Gastroesophageal sphincter (tissue), 4 donors: Measurements from ENCODE around the gene COX14. TPM values are rescaled to one million over a fixed set of nuclear protein-coding genes. Genes with fewer than 3 reads are reported as not detected.

ENCODE experiments used
- ATAC-seq: fragments of 150-250 bp; one replicate; pipeline ENCODE4 v1.9.1; 2016; ENCODE audit warnings: mild to moderate bottlenecking, moderate library complexity
- H3K27ac ChIP-seq, 4 donors: fragments of 200-600 bp; sonication (generic) in 3 of 4; 1 replicate in 3 of 4; 2 replicates in 1 of 4; pipeline ENCODE4 v1.5.1; 2016 to 2019
- H3K27me3 ChIP-seq: fragments of 200-600 bp; sonication (generic); one replicate; pipeline ENCODE4 v1.5.1; 2019
- H3K36me3 ChIP-seq, 2 donors: fragments of 200-600 bp; sonication (generic); one replicate each; pipeline ENCODE4 v1.5.1; 2019; ENCODE audit warnings: control low read depth in 1 of 2
- H3K4me1 ChIP-seq, 3 donors: fragments of 200-600 bp; sonication (generic); 1 replicate in 2 of 3; 2 replicates in 1 of 3; pipeline ENCODE4 v1.5.1; 2016 to 2019; ENCODE audit warnings: control low read depth in 2 of 3
- H3K4me3 ChIP-seq, 2 donors: fragments of 200-600 bp; sonication (generic); one replicate each; pipeline ENCODE4 v1.5.1; 2019; ENCODE audit warnings: mild to moderate bottlenecking in 1 of 2, moderate library complexity in 1 of 2
- H3K9me3 ChIP-seq, 3 donors: fragments of 200-600 bp; sonication (generic); one replicate each; pipeline ENCODE4 v1.5.1; 2017 to 2019; ENCODE audit warnings: control low read depth in 2 of 3
- CTCF ChIP-seq, 4 experiments: fragments of 200-600 bp in 2 of 4; fragments of 450-650 bp in 2 of 4; sonication (generic) in 1 of 4; IDR thresholded peaks; one replicate each; pipeline ENCODE4 v1.5.1; 2017 to 2019; ENCODE audit warnings: antibody characterized with exemption in 4 of 4, mild to moderate bottlenecking in 2 of 4, moderate library complexity in 2 of 4
- EP300 ChIP-seq: sonication (generic); formaldehyde crosslinking; IDR thresholded peaks from one replicate; pipeline ENCODE4 v1.6.1; 2017; ENCODE audit warnings: antibody characterized with exemption, mild to moderate bottlenecking
- POLR2A ChIP-seq, 2 donors: fragments of 450-650 bp; IDR thresholded peaks; one replicate each; pipeline ENCODE4 v1.6.1; 2017; ENCODE audit warnings: antibody characterized with exemption in 2 of 2, mild to moderate bottlenecking in 2 of 2, moderate library complexity in 1 of 2
- POLR2AphosphoS5 ChIP-seq: sonication (generic); formaldehyde crosslinking; IDR thresholded peaks from one replicate; pipeline ENCODE4 v1.6.1; 2017; ENCODE audit warnings: antibody characterized with exemption
- WGBS, 2 donors: methylation state at CpG; one replicate each; pipeline ENCODE4 v1.1.5; 2018; ENCODE audit warnings: low coverage in 1 of 2; 5-methylcytosine and 5-hydroxymethylcytosine counted together
- total RNA-seq, 4 donors: library from RNA; depleted of rRNA; stranded (reverse); fragments of >200 nt; gene quantifications; one replicate each; pipeline ENCODE4 v1.1.0, GENCODE V29; 2016

COX14 gene
- total RNA-seq, 4 donors from 2014 or later: 66.1 to 111 (median 81.0) TPM

GRCh38 chr12:50099302-50100008 lies 12.6 kb upstream of the COX14 start:
- ATAC-seq: peak; percentile 37
- TF ChIP-seq EP300 (no peak), POLR2A (IDR thresholded peaks at IDR 0.05) (no peak), CTCF (IDR thresholded peaks at IDR 0.05) (no peak), POLR2AphosphoS5 (no peak)
- WGBS, 2 donors: 47 to 59% methylated on average over 4 of the region's 5 CpGs
- H3K9me3 ChIP-seq: no peaks in the 10 kb centered on the region
- H3K27me3 ChIP-seq: no peaks in the 10 kb centered on the region
- H3K27ac ChIP-seq: no peak overlapping the region
- peaks cover 0 to 70% of the 10 kb centered on the region in 2 donors for H3K36me3 ChIP-seq
- H3K4me1 ChIP-seq: peaks cover 0 to 13% (median 10%) of the 10 kb centered on the region in 3 donors
- H3K4me3 ChIP-seq: no peak overlapping the region

- Histone ChIP-seq H3K27ac (no peak overlapping the region), H3K4me3 (no peak overlapping the region), H3K9me3 (no peaks in the 10 kb centered on the region), H3K4me1 (peaks cover 0 to 23% (median 10%) of the 10 kb centered on the region in 3 donors), H3K27me3 (no peaks in the 10 kb centered on the region), H3K36me3 (peaks cover 0 to 59% of the 10 kb centered on the region in 2 donors)
- no peak for ATAC-seq
- TF ChIP-seq CTCF (IDR thresholded peaks at IDR 0.05) (no peak), EP300 (no peak), POLR2A (IDR thresholded peaks at IDR 0.05) (no peak)
- 74 to 91% methylated on average over 3 of the region's 3 CpGs for WGBS, 2 donors
Observed at GRCh38 chr12:50100561-50100960, 11.5 kb upstream of the COX14 start.

GRCh38 chr12:50101663-50102062 lies 10.4 kb upstream of the COX14 start:
- Histone ChIP-seq H3K36me3 (peaks cover 0 to 48% of the 10 kb centered on the region in 2 donors), H3K27ac (peak overlapping the region in 1 of 4 donors; percentile 12), H3K27me3 (no peaks in the 10 kb centered on the region), H3K4me1 (peaks cover 0 to 23% (median 10%) of the 10 kb centered on the region in 3 donors), H3K4me3 (no peak overlapping the region), H3K9me3 (no peaks in the 10 kb centered on the region)
- 62 to 76% methylated on average over 3 of the region's 3 CpGs for WGBS, 2 donors
- no peak for ATAC-seq
- TF ChIP-seq CTCF (IDR thresholded peaks at IDR 0.05) (peak in 2 of 4 experiments; percentile 40 to 49), POLR2A (IDR thresholded peaks at IDR 0.05) (no peak)

- TF ChIP-seq EP300 (no peak), POLR2AphosphoS5 (no peak), CTCF (IDR thresholded peaks at IDR 0.05) (no peak)
- Histone ChIP-seq H3K27ac (peak overlapping the region in 2 of 4 donors; percentile 12 to 28), H3K36me3 (peaks cover 0 to 43% of the 10 kb centered on the region in 2 donors), H3K4me1 (peaks cover 0 to 23% (median 10%) of the 10 kb centered on the region in 3 donors), H3K4me3 (no peak overlapping the region), H3K9me3 (no peaks in the 10 kb centered on the region), H3K27me3 (no peaks in the 10 kb centered on the region)
- no peak for ATAC-seq
- 50 to 70% methylated on average over 1 to 2 of the region's 2 CpGs for WGBS, 2 donors
Observed at GRCh38 chr12:50102131-50102531, 9.9 kb upstream of the COX14 start.
